Vagina (tissue), 2 donors: ENCODE results near the gene AMMECR1. TPM values are rescaled to one million over a fixed set of nuclear protein-coding genes. Genes with fewer than 3 reads are reported as not detected.

Experiments
- DNase-seq, 2 donors: peaks; one replicate each; pipeline ENCODE4 v3.0.0-alpha.2; 2017; ENCODE audit errors: extremely low spot score in 2 of 2
- H3K27ac ChIP-seq: fragments of 200-600 bp; sonication (generic); one replicate; pipeline ENCODE4 v1.5.1; 2019
- H3K27me3 ChIP-seq: fragments of 200-600 bp; sonication (generic); one replicate; pipeline ENCODE4 v1.5.1; 2019
- H3K36me3 ChIP-seq, 2 donors: fragments of 200-600 bp; sonication (generic); one replicate each; pipeline ENCODE4 v1.5.1; 2017 to 2019
- H3K4me1 ChIP-seq: fragments of 200-600 bp; sonication (generic); one replicate; pipeline ENCODE4 v1.5.1; 2019
- H3K4me3 ChIP-seq, 2 donors: fragments of 200-600 bp; sonication (generic); 1 replicate in 1 of 2; 2 replicates in 1 of 2; pipeline ENCODE4 v1.5.1; 2016 to 2019
- H3K9me3 ChIP-seq: fragments of 200-600 bp; sonication (generic); one replicate; pipeline ENCODE4 v1.5.1; 2019
- POLR2A ChIP-seq, 2 donors: fragments of 450-650 bp; IDR thresholded peaks; one replicate each; pipeline ENCODE4 v1.6.1; 2017; ENCODE audit warnings: antibody characterized with exemption in 2 of 2, mild to moderate bottlenecking in 2 of 2, moderate library complexity in 2 of 2
- POLR2AphosphoS5 ChIP-seq, 2 donors: sonication (generic); formaldehyde crosslinking; IDR thresholded peaks; one replicate each; pipeline ENCODE4 v1.9.0; 2017; ENCODE audit warnings: antibody characterized with exemption in 2 of 2, mild to moderate bottlenecking in 2 of 2, low read depth in 1 of 2; ENCODE audit not compliant: insufficient read depth in 1 of 2
- intact Hi-C: fragments of 100-400 bp; cut with DNase I; formaldehyde crosslinking; loops from one replicate; pipeline ENCODE4 v1.15.1; 2023
- small RNA-seq: library from RNA; depleted of rRNA; stranded (forward); fragments of <200 nt; gene quantifications from one replicate; pipeline ENCODE3, GENCODE V24; 2016
- total RNA-seq: library from RNA; depleted of rRNA; stranded (reverse); fragments of >200 nt; gene quantifications from one replicate; pipeline ENCODE4 v1.2.3, GENCODE V29; 2016
- TF ChIP-seq, protein P1 (sequence below), 3 experiments: fragments of 450-650 bp in 2 of 3; fragments of 200-600 bp in 1 of 3; sonication (generic) in 1 of 3; IDR thresholded peaks; one replicate each; pipeline ENCODE4 v1.5.1; 2017 to 2019; ENCODE audit warnings: antibody characterized with exemption in 3 of 3, mild to moderate bottlenecking in 2 of 3, moderate library complexity in 2 of 3

AMMECR1 gene
- total RNA-seq, 1 donor from 2014 or later: 8.1 TPM

DNA sequence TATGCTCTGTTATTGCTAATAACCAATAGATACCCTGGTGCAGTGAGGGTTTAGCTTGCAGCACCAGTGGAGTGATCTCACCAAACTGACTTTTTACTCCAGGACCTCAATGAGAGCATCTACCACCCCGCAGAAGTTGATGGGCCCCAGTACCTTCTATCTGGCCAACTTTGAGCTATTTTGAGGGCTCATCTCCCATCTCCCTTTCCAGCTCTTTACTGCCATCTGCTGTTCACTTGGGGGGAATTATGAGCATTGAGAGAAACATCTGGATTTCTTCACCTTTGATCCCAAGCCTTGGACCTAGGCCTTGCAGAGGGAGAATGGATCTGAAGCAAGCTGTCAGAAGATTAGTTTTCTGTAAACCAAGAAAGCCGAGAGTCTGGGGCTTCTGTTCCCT, 171.4 kb downstream of the AMMECR1 start:
- H3K27ac ChIP-seq: no peak overlapping the region
- H3K36me3 ChIP-seq: no peaks in the 10 kb centered on the region
- intact Hi-C loops: no loop called here
- TF ChIP-seq, protein P1, sequence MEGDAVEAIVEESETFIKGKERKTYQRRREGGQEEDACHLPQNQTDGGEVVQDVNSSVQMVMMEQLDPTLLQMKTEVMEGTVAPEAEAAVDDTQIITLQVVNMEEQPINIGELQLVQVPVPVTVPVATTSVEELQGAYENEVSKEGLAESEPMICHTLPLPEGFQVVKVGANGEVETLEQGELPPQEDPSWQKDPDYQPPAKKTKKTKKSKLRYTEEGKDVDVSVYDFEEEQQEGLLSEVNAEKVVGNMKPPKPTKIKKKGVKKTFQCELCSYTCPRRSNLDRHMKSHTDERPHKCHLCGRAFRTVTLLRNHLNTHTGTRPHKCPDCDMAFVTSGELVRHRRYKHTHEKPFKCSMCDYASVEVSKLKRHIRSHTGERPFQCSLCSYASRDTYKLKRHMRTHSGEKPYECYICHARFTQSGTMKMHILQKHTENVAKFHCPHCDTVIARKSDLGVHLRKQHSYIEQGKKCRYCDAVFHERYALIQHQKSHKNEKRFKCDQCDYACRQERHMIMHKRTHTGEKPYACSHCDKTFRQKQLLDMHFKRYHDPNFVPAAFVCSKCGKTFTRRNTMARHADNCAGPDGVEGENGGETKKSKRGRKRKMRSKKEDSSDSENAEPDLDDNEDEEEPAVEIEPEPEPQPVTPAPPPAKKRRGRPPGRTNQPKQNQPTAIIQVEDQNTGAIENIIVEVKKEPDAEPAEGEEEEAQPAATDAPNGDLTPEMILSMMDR (IDR thresholded peaks at IDR 0.05): peak in 1 of 3 experiments; percentile 41
- no peak for TF ChIP-seq POLR2A (IDR thresholded peaks at IDR 0.05)
- H3K4me3 ChIP-seq: no peak overlapping the region
- no peaks in the 10 kb centered on the region for H3K9me3 ChIP-seq
- DNase-seq: no peak
- no peaks in the 10 kb centered on the region for H3K4me1 ChIP-seq
- H3K27me3 ChIP-seq: no peaks in the 10 kb centered on the region

DNA sequence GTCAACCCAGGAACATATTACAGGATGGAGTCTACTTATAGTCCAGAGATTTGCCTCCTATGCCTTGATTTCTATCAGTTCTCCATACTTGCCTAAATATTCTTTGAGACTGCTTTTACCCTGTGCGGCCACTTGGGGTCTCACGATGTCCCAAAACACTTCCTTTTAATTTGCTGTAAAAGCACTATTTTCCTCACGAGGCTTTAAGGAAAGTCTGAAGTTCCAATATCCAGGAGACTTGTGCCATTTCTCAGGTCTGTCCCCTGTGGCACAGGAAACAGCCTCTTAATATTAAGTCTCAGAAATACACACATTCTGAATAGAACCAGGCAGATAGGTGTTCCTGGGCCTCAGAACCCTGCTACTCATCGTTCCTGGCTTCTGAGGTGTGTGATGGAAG, 172.0 kb downstream of the AMMECR1 start:
- TF ChIP-seq POLR2AphosphoS5 (IDR thresholded peaks at IDR 0.05; ENCODE audit: insufficient read depth in 1 of 2, low read depth in 1 of 2) (no peak), POLR2A (IDR thresholded peaks at IDR 0.05) (no peak)
- TF ChIP-seq, protein P1 (IDR thresholded peaks at IDR 0.05): peak in 1 of 3 experiments; percentile 48
- Histone ChIP-seq H3K9me3 (no peaks in the 10 kb centered on the region), H3K4me1 (no peaks in the 10 kb centered on the region), H3K27me3 (no peaks in the 10 kb centered on the region), H3K36me3 (no peaks in the 10 kb centered on the region), H3K4me3 (no peak overlapping the region), H3K27ac (no peak overlapping the region)
- no peak for DNase-seq
- intact Hi-C loops: no loop called here

DNA sequence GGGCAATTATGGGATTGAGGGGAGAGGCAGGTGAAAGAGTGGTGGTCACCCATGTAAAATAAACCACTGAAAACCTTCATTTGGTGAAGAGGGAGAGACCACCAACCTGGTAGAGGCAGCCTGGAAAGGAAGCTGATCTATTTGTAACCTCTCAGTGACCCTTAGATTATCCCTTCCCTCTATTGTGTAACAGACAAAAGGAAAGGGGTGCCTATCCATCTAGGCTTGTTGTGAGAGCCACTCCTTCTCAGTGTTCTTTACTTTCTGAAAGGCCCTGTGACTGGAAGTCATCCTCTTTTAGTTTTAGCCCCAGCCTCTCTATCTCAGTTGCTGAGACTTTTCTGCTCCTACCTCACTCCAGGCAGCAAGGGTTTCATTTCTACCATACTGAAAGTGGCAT, 172.6 kb downstream of the AMMECR1 start:
- Histone ChIP-seq H3K27ac (no peak overlapping the region), H3K4me1 (no peaks in the 10 kb centered on the region), H3K4me3 (no peak overlapping the region), H3K27me3 (no peaks in the 10 kb centered on the region), H3K9me3 (no peaks in the 10 kb centered on the region), H3K36me3 (no peaks in the 10 kb centered on the region)
- DNase-seq: no peak
- TF ChIP-seq POLR2A (IDR thresholded peaks at IDR 0.05) (no peak), POLR2AphosphoS5 (IDR thresholded peaks at IDR 0.05; ENCODE audit: insufficient read depth in 1 of 2, low read depth in 1 of 2) (no peak)
- TF ChIP-seq, protein P1 (IDR thresholded peaks at IDR 0.05): no peak
- intact Hi-C loops: no loop called here

Small RNAs within 50 kb of the gene (small RNA-seq; reads per million reads assigned to genes)
- gene GNG5P2 (not detected), gene SNORD96B (not detected)

Other genes starting within 250 kb of the AMMECR1 start
- not detected for gene RTL9, start 40.8 kb upstream of the AMMECR1 start, total RNA-seq